CD4-positive, alpha-beta memory T cell (primary cell): ENCODE data around the gene STAP2. TPM values are rescaled to one million over a fixed set of nuclear protein-coding genes. Genes with fewer than 3 reads are reported as not detected.

Experiments used
- CTCF ChIA-PET: fragments of 350-600 bp; sonication (Branson Sonifier 250); formaldehyde crosslinking; loops from one replicate; lab custom pipeline; 2021; ENCODE audit warnings: inconsistent platforms; ENCODE audit not compliant: partially characterized antibody; lab: Charles Lee
- POLR2A ChIA-PET: fragments of 350-600 bp; sonication (Branson Sonifier 250); formaldehyde crosslinking; loops from one replicate; lab custom pipeline; 2021; ENCODE audit not compliant: partially characterized antibody; lab: Charles Lee
- DNase-seq, 5 donors: peaks; one replicate each; pipeline versions ENCODE4 v3.0.0 to v3.0.0-alpha.2; 2020 to 2022; ENCODE audit warnings: mixed read lengths in 1 of 5
- H3K27ac ChIP-seq: one replicate; pipeline ENCODE4 v1.7.0; 2013; ENCODE audit warnings: low read depth, low read length
- H3K27me3 ChIP-seq: 2 replicates; pipeline ENCODE4 v1.7.0; 2013; ENCODE audit warnings: mild to moderate bottlenecking, low read length, moderate library complexity; ENCODE audit not compliant: insufficient read depth
- H3K36me3 ChIP-seq: 2 replicates; pipeline ENCODE4 v1.7.0; 2013; ENCODE audit warnings: mild to moderate bottlenecking, low read length, moderate library complexity; ENCODE audit not compliant: insufficient read depth
- H3K4me1 ChIP-seq: 2 replicates; pipeline ENCODE4 v1.7.0; 2013; ENCODE audit warnings: mild to moderate bottlenecking, low read length, moderate library complexity; ENCODE audit not compliant: insufficient read depth
- H3K4me3 ChIP-seq, 2 donors: one replicate each; pipeline ENCODE4 v1.7.0; 2013; ENCODE audit warnings: low read length in 2 of 2, mild to moderate bottlenecking in 1 of 2
- H3K9me3 ChIP-seq, 2 donors: one replicate each; pipeline ENCODE4 v1.7.0; 2013; ENCODE audit warnings: low read length in 2 of 2, control low read depth in 1 of 2; ENCODE audit not compliant: control insufficient read depth in 1 of 2
- H3K27ac Mint-ChIP-seq, 7 donors: one replicate each; pipeline ENCODE4 v1.8.0; 2020 to 2021; ENCODE audit warnings: mixed read lengths in 7 of 7, mild to moderate bottlenecking in 6 of 7, inconsistent platforms in 3 of 7, moderate library complexity in 3 of 7
- H3K27me3 Mint-ChIP-seq, 2 donors: one replicate each; pipeline ENCODE4 v1.8.0; 2020 to 2021; ENCODE audit warnings: mixed read lengths in 2 of 2
- H3K36me3 Mint-ChIP-seq, 2 donors: one replicate each; pipeline ENCODE4 v1.8.0; 2020 to 2021; ENCODE audit warnings: mixed read lengths in 2 of 2, inconsistent platforms in 1 of 2, mild to moderate bottlenecking in 1 of 2
- H3K4me1 Mint-ChIP-seq, 4 donors: one replicate each; pipeline ENCODE4 v1.8.0; 2020 to 2021; ENCODE audit warnings: mixed read lengths in 4 of 4, mild to moderate bottlenecking in 1 of 4
- H3K4me3 Mint-ChIP-seq, 8 donors: one replicate each; pipeline ENCODE4 v1.8.0; 2020 to 2021; ENCODE audit warnings: mixed read lengths in 8 of 8, mild to moderate bottlenecking in 7 of 8, moderate library complexity in 6 of 8, inconsistent platforms in 3 of 8
- H3K9me3 Mint-ChIP-seq, 8 donors: one replicate each; pipeline ENCODE4 v1.8.0; 2020 to 2021; ENCODE audit warnings: mixed read lengths in 8 of 8, mild to moderate bottlenecking in 5 of 8, inconsistent platforms in 3 of 8, moderate library complexity in 1 of 8
- intact Hi-C: fragments of 100-400 bp; cut with micrococcal nuclease; formaldehyde crosslinking; loops from one replicate; pipeline ENCODE4 v1.15.1; 2023
- polyA plus RNA-seq, 2 donors: library from polyadenylated mRNA; unstranded; fragments of 300-500 nt; fragmentation: Illumina TruSeq; gene quantifications; one replicate each; pipeline ENCODE4 v1.2.3, GENCODE V29; 2021
- total RNA-seq, 2 experiments: library from RNA; stranded (reverse); gene quantifications; one replicate each; pipeline ENCODE4 v1.2.3, GENCODE V29; 2021

The STAP2 gene
- total and polyA plus RNA-seq, 4 experiments from 2014 or later, result 0.86 to 2.6 (median 2.3) TPM

GRCh38 chr19:4320419-4320818, 18.2 kb downstream of the STAP2 start:
- H3K4me3 Mint-ChIP-seq, result no peak overlapping the region
- Histone ChIP-seq H3K36me3 (no peaks in the 10 kb centered on the region), H3K27ac (no peak overlapping the region), H3K4me1 (no peaks in the 10 kb centered on the region), H3K27me3 (no peaks in the 10 kb centered on the region), H3K9me3 (no peaks in the 10 kb centered on the region), H3K4me3 (no peak overlapping the region)
- no peaks in the 10 kb centered on the region for H3K27me3 Mint-ChIP-seq
- H3K36me3 Mint-ChIP-seq, result no peaks in the 10 kb centered on the region
- DNase-seq, result no peak
- no peaks in the 10 kb centered on the region for H3K4me1 Mint-ChIP-seq
- ChIA-PET CTCF (interaction anchor here (1.8 to 4.7 kb wide), 3 partner anchors 10 to 53 kb away, joined by 4 to 29 read pairs (median 17); no protein-coding TSS in a partner anchor), POLR2A (interaction anchor here (0.5 to 1.2 kb wide), 4 partner anchors 10 to 59 kb away, joined by 3 to 4 read pairs (median 4); no protein-coding TSS in a partner anchor)
- H3K27ac Mint-ChIP-seq, result peak overlapping the region in 2 of 7 donors; percentile 18 to 37
- intact Hi-C loops, result no loop called here
- peaks cover 0 to 5% (median 0%) of the 10 kb centered on the region in 8 donors for H3K9me3 Mint-ChIP-seq

- Histone ChIP-seq H3K27ac (no peak overlapping the region), H3K4me1 (no peaks in the 10 kb centered on the region), H3K9me3 (no peaks in the 10 kb centered on the region), H3K4me3 (no peak overlapping the region), H3K36me3 (no peaks in the 10 kb centered on the region), H3K27me3 (no peaks in the 10 kb centered on the region)
- no peaks in the 10 kb centered on the region for H3K4me1 Mint-ChIP-seq
- H3K27ac Mint-ChIP-seq, result peak overlapping the region in 2 of 7 donors; percentile 65 to 80
- ChIA-PET CTCF (interaction anchor here (3.7 to 4.7 kb wide), 2 partner anchors 33 to 51 kb away, joined by 17 to 29 read pairs; no protein-coding TSS in a partner anchor), POLR2A (interaction anchor here (1.1 kb wide), 2 partner anchors 14 to 25 kb away, joined by 3 read pairs; partner anchors contain the start of gene MPND)
- H3K27me3 Mint-ChIP-seq, result no peaks in the 10 kb centered on the region
- H3K4me3 Mint-ChIP-seq, result no peak overlapping the region
- H3K9me3 Mint-ChIP-seq, result peaks cover 0 to 5% (median 0%) of the 10 kb centered on the region in 8 donors
- no peaks in the 10 kb centered on the region for H3K36me3 Mint-ChIP-seq
- DNase-seq, result no peak
- intact Hi-C loops, result no loop called here
Observed at GRCh38 chr19:4319067-4319718, 19.4 kb downstream of the STAP2 start.

GRCh38 chr19:4318460-4318859, 20.2 kb downstream of the STAP2 start:
- CTCF ChIA-PET, result interaction anchor here (4.7 kb wide), 1 partner anchor 34 kb away, joined by 29 read pairs; no protein-coding TSS in a partner anchor
- H3K4me3 Mint-ChIP-seq, result no peak overlapping the region

GRCh38 chr19:4316956-4317355, 21.7 kb downstream of the STAP2 start:
- POLR2A ChIA-PET, result no interaction called here
- H3K36me3 ChIP-seq, result no peaks in the 10 kb centered on the region
- no peak for DNase-seq
- Mint-ChIP-seq H3K4me1 (no peaks in the 10 kb centered on the region), H3K9me3 (peaks cover 0 to 5% (median 0%) of the 10 kb centered on the region in 8 donors), H3K27me3 (no peaks in the 10 kb centered on the region), H3K4me3 (no peak overlapping the region), H3K36me3 (no peaks in the 10 kb centered on the region), H3K27ac (no peak overlapping the region)
- H3K27me3 ChIP-seq, result no peaks in the 10 kb centered on the region
- CTCF ChIA-PET, result no interaction called here
- H3K4me1 ChIP-seq, result no peaks in the 10 kb centered on the region
- intact Hi-C loops, result no loop called here
- H3K9me3 ChIP-seq, result no peaks in the 10 kb centered on the region
- H3K27ac ChIP-seq, result no peak overlapping the region
- H3K4me3 ChIP-seq, result no peak overlapping the region

More at GRCh38 chr19:4318460-4318859, 20.2 kb downstream of the STAP2 start:
- no peaks in the 10 kb centered on the region for H3K4me1 Mint-ChIP-seq
- POLR2A ChIA-PET, result no interaction called here
- no peaks in the 10 kb centered on the region for H3K9me3 ChIP-seq
- H3K27me3 ChIP-seq, result no peaks in the 10 kb centered on the region
- DNase-seq, result no peak
- no peak overlapping the region for H3K27ac ChIP-seq
- H3K27me3 Mint-ChIP-seq, result no peaks in the 10 kb centered on the region
- H3K4me3 ChIP-seq, result no peak overlapping the region
- no peaks in the 10 kb centered on the region for H3K4me1 ChIP-seq
- H3K36me3 ChIP-seq, result no peaks in the 10 kb centered on the region
- intact Hi-C loops, result no loop called here
- peak overlapping the region in 1 of 7 donors; percentile 76 for H3K27ac Mint-ChIP-seq
- H3K36me3 Mint-ChIP-seq, result no peaks in the 10 kb centered on the region
- peaks cover 0 to 5% (median 0%) of the 10 kb centered on the region in 8 donors for H3K9me3 Mint-ChIP-seq

- no peaks in the 10 kb centered on the region for H3K27me3 Mint-ChIP-seq
- no peak overlapping the region for H3K27ac ChIP-seq
- H3K36me3 Mint-ChIP-seq, result no peaks in the 10 kb centered on the region
- H3K9me3 Mint-ChIP-seq, result peaks cover 0 to 2% (median 0%) of the 10 kb centered on the region in 8 donors
- DNase-seq, result no peak
- no peaks in the 10 kb centered on the region for H3K4me1 ChIP-seq
- H3K4me3 Mint-ChIP-seq, result no peak overlapping the region
- ChIA-PET CTCF (interaction anchor here (2.3 kb wide), 1 partner anchor 38 kb away, joined by 10 read pairs; no protein-coding TSS in a partner anchor), POLR2A (interaction anchor here (0.6 kb wide), 1 partner anchor 54 kb away, joined by 3 read pairs; no protein-coding TSS in a partner anchor)
- no peaks in the 10 kb centered on the region for H3K4me1 Mint-ChIP-seq
- H3K36me3 ChIP-seq, result no peaks in the 10 kb centered on the region
- intact Hi-C loops, result no loop called here
- H3K27ac Mint-ChIP-seq, result no peak overlapping the region
- H3K4me3 ChIP-seq, result no peak overlapping the region
- H3K27me3 ChIP-seq, result no peaks in the 10 kb centered on the region
- no peaks in the 10 kb centered on the region for H3K9me3 ChIP-seq
Observed at GRCh38 chr19:4313847-4314490, 24.7 kb downstream of the STAP2 start.

GRCh38 chr19:4310247-4311121, 28.1 kb downstream of the STAP2 start:
- Histone ChIP-seq H3K27me3 (no peaks in the 10 kb centered on the region), H3K4me3 (no peak overlapping the region), H3K36me3 (no peaks in the 10 kb centered on the region), H3K9me3 (no peaks in the 10 kb centered on the region), H3K4me1 (no peaks in the 10 kb centered on the region), H3K27ac (no peak overlapping the region)
- Mint-ChIP-seq H3K4me1 (peaks cover 0 to 4% (median 1%) of the 10 kb centered on the region in 4 donors), H3K27me3 (peaks cover 0 to 6% of the 10 kb centered on the region in 2 donors), H3K36me3 (no peaks in the 10 kb centered on the region), H3K9me3 (no peaks in the 10 kb centered on the region), H3K27ac (no peak overlapping the region), H3K4me3 (no peak overlapping the region)
- POLR2A ChIA-PET, result no interaction called here
- intact Hi-C loops, result no loop called here
- CTCF ChIA-PET, result no interaction called here
- no peak for DNase-seq
